Esophagus squamous epithelium (tissue), 5 donors: ENCODE results near the gene SLITRK6. TPM values are rescaled to one million over a fixed set of nuclear protein-coding genes. Genes with fewer than 3 reads are reported as not detected.
"Not testable (repeated sequence)": the region's sequence is repeated elsewhere in the genome, so short reads cannot be mapped to it uniquely, and the experiment has no call there.

Experiments
- DNase-seq: peaks from one replicate; lab custom pipeline; 2025; lab: John Stamatoyannopoulos, UW
- H3K27ac ChIP-seq, 4 donors: fragments of 200-600 bp; sonication (generic); one replicate each; pipeline ENCODE4 v1.5.1; 2016 to 2019; ENCODE audit warnings: mild to moderate bottlenecking in 1 of 4
- H3K27me3 ChIP-seq, 4 donors: fragments of 200-600 bp; sonication (generic); 1 replicate in 3 of 4; 2 replicates in 1 of 4; pipeline versions ENCODE4 v1.5.1 to v1.6.0; 2017 to 2021; ENCODE audit warnings: antibody characterized with exemption in 1 of 4
- H3K36me3 ChIP-seq, 3 donors: fragments of 200-600 bp; sonication (generic); one replicate each; pipeline ENCODE4 v1.5.1; 2016 to 2019
- H3K4me1 ChIP-seq, 3 donors: fragments of 200-600 bp; sonication (generic); one replicate each; pipeline ENCODE4 v1.5.1; 2017 to 2019
- H3K4me3 ChIP-seq, 4 donors: fragments of 200-600 bp; sonication (generic); 1 replicate in 3 of 4; 2 replicates in 1 of 4; pipeline ENCODE4 v1.5.1; 2016 to 2019; ENCODE audit warnings: mild to moderate bottlenecking in 2 of 4, moderate library complexity in 1 of 4
- H3K9me3 ChIP-seq, 3 donors: fragments of 200-600 bp; sonication (generic); one replicate each; pipeline ENCODE4 v1.5.1; 2016 to 2019
- CTCF ChIP-seq, 6 experiments: fragments of 450-650 bp in 4 of 6; fragments of 200-600 bp in 2 of 6; sonication (generic) in 2 of 6; IDR thresholded peaks; one replicate each; pipeline ENCODE4 v1.5.1; 2016 to 2019; ENCODE audit warnings: antibody characterized with exemption in 6 of 6, mild to moderate bottlenecking in 4 of 6, moderate library complexity in 4 of 6
- POLR2A ChIP-seq, 4 donors: fragments of 450-650 bp; IDR thresholded peaks; one replicate each; pipeline ENCODE4 v1.6.1; 2017; ENCODE audit warnings: antibody characterized with exemption in 4 of 4, mild to moderate bottlenecking in 4 of 4, moderate library complexity in 3 of 4
- WGBS, 2 donors: methylation state at CpG; one replicate each; pipeline ENCODE4 v1.1.5; 2018; 5-methylcytosine and 5-hydroxymethylcytosine counted together
- intact Hi-C: fragments of 100-400 bp; cut with DNase I; formaldehyde crosslinking; loops from one replicate; pipeline ENCODE4 v1.15.0; 2022
- total RNA-seq, 4 donors: library from RNA; depleted of rRNA; stranded (reverse); fragments of >200 nt; gene quantifications; one replicate each; pipeline ENCODE4 v1.1.0, GENCODE V29; 2016
- donor health status: DM: yes; HTN: yes; CAD: no.

Gene SLITRK6
- total RNA-seq, 4 donors from 2014 or later: 1.5 to 5.8 (median 2.1) TPM

GRCh38 chr13:85785205-85785604 lies 14.0 kb downstream of the SLITRK6 start:
- 80 to 94% methylated on average over 3 of the region's 3 CpGs for WGBS, 2 donors
- DNase-seq: no peak
- H3K36me3 ChIP-seq: no peaks in the 10 kb centered on the region
- no peaks in the 10 kb centered on the region for H3K27me3 ChIP-seq
- H3K9me3 ChIP-seq: no peaks in the 10 kb centered on the region
- H3K4me3 ChIP-seq: no peak overlapping the region
- no peak overlapping the region for H3K27ac ChIP-seq
- intact Hi-C loops: no loop called here
- H3K4me1 ChIP-seq: no peaks in the 10 kb centered on the region
- TF ChIP-seq CTCF (IDR thresholded peaks at IDR 0.05): no peak

GRCh38 chr13:85772367-85772766 lies 26.9 kb downstream of the SLITRK6 start:
- Histone ChIP-seq H3K4me1 (no peaks in the 10 kb centered on the region), H3K27me3 (no peaks in the 10 kb centered on the region), H3K36me3 (no peaks in the 10 kb centered on the region), H3K4me3 (no peak overlapping the region), H3K9me3 (peaks cover 0 to 4% (median 0%) of the 10 kb centered on the region in 3 donors), H3K27ac (no peak overlapping the region)
- 72 to 77% methylated on average over 3 of the region's 3 CpGs for WGBS, 2 donors
- no peak for DNase-seq
- no peak for TF ChIP-seq CTCF (IDR thresholded peaks at IDR 0.05)
- TF ChIP-seq POLR2A (IDR thresholded peaks at IDR 0.05): no peak
- intact Hi-C loops: no loop called here

- intact Hi-C loops: no loop called here
- Histone ChIP-seq H3K27ac (no peak overlapping the region), H3K4me3 (no peak overlapping the region), H3K9me3 (peaks cover 0 to 4% (median 0%) of the 10 kb centered on the region in 3 donors), H3K4me1 (no peaks in the 10 kb centered on the region), H3K27me3 (no peaks in the 10 kb centered on the region), H3K36me3 (no peaks in the 10 kb centered on the region)
- DNase-seq: no peak
- WGBS, 2 donors: 45 to 50% methylated on average over 1 of the region's 1 CpG
- TF ChIP-seq POLR2A (IDR thresholded peaks at IDR 0.05) (no peak), CTCF (IDR thresholded peaks at IDR 0.05) (no peak)
Observed at GRCh38 chr13:85771856-85772255, 27.4 kb downstream of the SLITRK6 start.

- no peaks in the 10 kb centered on the region for H3K27me3 ChIP-seq
- peaks cover 0 to under 1% (median 0%) of the 10 kb centered on the region in 3 donors for H3K9me3 ChIP-seq
Observed at GRCh38 chr13:85768946-85769345, 30.3 kb downstream of the SLITRK6 start.

GRCh38 chr13:85755123-85755522 lies 44.1 kb downstream of the SLITRK6 start:
- no peak overlapping the region for H3K27ac ChIP-seq
- intact Hi-C loops: no loop called here
- no peak overlapping the region for H3K4me3 ChIP-seq
- no peak for DNase-seq
- H3K4me1 ChIP-seq: no peaks in the 10 kb centered on the region
- no peaks in the 10 kb centered on the region for H3K9me3 ChIP-seq
- H3K36me3 ChIP-seq: no peaks in the 10 kb centered on the region
- no peak for TF ChIP-seq CTCF (IDR thresholded peaks at IDR 0.05)
- no peak for TF ChIP-seq POLR2A (IDR thresholded peaks at IDR 0.05)
- 84 to 87% methylated on average over 2 of the region's 2 CpGs for WGBS, 2 donors
- no peaks in the 10 kb centered on the region for H3K27me3 ChIP-seq

More at GRCh38 chr13:85768946-85769345, 30.3 kb downstream of the SLITRK6 start:
- Histone ChIP-seq H3K36me3 (no peaks in the 10 kb centered on the region), H3K4me1 (no peaks in the 10 kb centered on the region), H3K4me3 (no peak overlapping the region), H3K27ac (no peak overlapping the region)
- DNase-seq: no peak
- no peak for TF ChIP-seq POLR2A (IDR thresholded peaks at IDR 0.05)
- TF ChIP-seq CTCF (IDR thresholded peaks at IDR 0.05): no peak
- intact Hi-C loops: no loop called here

GRCh38 chr13:85743201-85743770 lies 55.9 kb downstream of the SLITRK6 start:
- H3K4me1 ChIP-seq, intact Hi-C loops, DNase-seq, H3K27ac ChIP-seq, H3K9me3 ChIP-seq, H3K27me3 ChIP-seq, H3K36me3 ChIP-seq, H3K4me3 ChIP-seq: not testable (repeated sequence)
- 69 to 83% methylated on average over 8 to 10 of the region's 11 CpGs for WGBS, 2 donors
